ENCODE data around the gene MRPS9. TPM values are rescaled to one million over a fixed set of nuclear protein-coding genes. Genes with fewer than 3 reads are reported as not detected.
A peak's percentile ranks its signal among the peaks of the same experiment; 100 is the strongest.

Gene MRPS9
- total and polyA plus RNA-seq, 9 of the 15 experiments (the other 6 are each of a cell fraction or from before 2014, with no cell fraction given) = 46.2 to 143 (median 65.6) TPM

DNA sequence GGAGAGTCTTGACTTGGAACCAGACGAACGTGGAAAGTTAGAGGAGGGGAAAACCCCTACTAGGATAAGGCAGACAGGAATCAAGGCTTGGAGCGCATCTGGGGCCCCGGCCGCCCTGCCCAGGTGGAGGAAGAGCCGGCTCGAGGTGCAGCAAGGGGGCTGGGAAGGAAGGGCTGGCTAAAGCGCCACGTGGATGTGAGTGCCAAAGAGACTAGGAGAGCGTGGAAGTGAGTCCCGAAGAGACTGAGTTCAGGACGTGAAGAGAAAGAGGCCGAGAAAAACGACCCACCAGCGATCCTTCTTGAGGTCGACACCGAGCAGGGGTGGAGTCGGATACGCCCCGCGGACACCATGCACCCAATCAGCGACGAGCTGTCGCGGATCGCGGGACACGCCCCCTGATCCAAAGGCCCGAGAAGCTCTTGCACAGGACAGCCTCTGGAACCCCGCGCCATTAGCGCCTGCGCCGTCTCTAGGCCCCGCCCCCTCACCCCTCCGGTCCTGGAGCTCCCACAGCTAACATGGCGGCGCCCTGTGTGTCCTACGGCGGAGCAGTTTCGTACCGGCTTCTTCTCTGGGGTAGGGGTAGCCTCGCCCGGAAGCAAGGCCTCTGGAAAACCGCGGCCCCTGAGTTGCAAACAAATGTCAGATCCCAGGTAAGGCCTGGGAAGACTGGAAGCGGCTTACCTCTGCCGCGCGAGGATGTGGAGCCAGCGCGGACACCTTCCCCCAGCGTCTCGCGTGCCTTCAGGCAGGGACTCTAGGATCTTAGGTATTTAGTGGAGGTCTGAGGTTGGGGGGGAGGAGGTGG, at the start of gene MRPS9 (continued):
- TF ChIP-seq, protein P1, sequence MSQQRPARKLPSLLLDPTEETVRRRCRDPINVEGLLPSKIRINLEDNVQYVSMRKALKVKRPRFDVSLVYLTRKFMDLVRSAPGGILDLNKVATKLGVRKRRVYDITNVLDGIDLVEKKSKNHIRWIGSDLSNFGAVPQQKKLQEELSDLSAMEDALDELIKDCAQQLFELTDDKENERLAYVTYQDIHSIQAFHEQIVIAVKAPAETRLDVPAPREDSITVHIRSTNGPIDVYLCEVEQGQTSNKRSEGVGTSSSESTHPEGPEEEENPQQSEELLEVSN (IDR thresholded peaks at IDR 0.05; ENCODE audit: borderline replicate concordance in 1 of 2, extremely low read depth in 1 of 2, insufficient read depth in 1 of 2, insufficient read length in 1 of 2, low read depth in 1 of 2, low read length in 1 of 2, poor library complexity in 1 of 2, severe bottlenecking in 1 of 2) = no peak
- no peak for TF ChIP-seq E2F3 (CRISPR knock-in tag; IDR thresholded peaks at IDR 0.05)
- TF ChIP-seq POLR2B (IDR thresholded peaks at IDR 0.05; ENCODE audit: low read depth, partially characterized antibody) = peak; percentile 82
- TF ChIP-seq, protein P2, sequence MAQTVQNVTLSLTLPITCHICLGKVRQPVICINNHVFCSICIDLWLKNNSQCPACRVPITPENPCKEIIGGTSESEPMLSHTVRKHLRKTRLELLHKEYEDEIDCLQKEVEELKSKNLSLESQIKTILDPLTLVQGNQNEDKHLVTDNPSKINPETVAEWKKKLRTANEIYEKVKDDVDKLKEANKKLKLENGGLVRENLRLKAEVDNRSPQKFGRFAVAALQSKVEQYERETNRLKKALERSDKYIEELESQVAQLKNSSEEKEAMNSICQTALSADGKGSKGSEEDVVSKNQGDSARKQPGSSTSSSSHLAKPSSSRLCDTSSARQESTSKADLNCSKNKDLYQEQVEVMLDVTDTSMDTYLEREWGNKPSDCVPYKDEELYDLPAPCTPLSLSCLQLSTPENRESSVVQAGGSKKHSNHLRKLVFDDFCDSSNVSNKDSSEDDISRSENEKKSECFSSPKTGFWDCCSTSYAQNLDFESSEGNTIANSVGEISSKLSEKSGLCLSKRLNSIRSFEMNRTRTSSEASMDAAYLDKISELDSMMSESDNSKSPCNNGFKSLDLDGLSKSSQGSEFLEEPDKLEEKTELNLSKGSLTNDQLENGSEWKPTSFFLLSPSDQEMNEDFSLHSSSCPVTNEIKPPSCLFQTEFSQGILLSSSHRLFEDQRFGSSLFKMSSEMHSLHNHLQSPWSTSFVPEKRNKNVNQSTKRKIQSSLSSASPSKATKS (CRISPR knock-in tag; IDR thresholded peaks at IDR 0.05) = no peak
- TF ChIP-seq, protein P3, sequence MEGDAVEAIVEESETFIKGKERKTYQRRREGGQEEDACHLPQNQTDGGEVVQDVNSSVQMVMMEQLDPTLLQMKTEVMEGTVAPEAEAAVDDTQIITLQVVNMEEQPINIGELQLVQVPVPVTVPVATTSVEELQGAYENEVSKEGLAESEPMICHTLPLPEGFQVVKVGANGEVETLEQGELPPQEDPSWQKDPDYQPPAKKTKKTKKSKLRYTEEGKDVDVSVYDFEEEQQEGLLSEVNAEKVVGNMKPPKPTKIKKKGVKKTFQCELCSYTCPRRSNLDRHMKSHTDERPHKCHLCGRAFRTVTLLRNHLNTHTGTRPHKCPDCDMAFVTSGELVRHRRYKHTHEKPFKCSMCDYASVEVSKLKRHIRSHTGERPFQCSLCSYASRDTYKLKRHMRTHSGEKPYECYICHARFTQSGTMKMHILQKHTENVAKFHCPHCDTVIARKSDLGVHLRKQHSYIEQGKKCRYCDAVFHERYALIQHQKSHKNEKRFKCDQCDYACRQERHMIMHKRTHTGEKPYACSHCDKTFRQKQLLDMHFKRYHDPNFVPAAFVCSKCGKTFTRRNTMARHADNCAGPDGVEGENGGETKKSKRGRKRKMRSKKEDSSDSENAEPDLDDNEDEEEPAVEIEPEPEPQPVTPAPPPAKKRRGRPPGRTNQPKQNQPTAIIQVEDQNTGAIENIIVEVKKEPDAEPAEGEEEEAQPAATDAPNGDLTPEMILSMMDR (IDR thresholded peaks at IDR 0.05 in 2 of 3, conservative IDR thresholded peaks at IDR 0.05 in 1 of 3; ENCODE audit: insufficient read depth in 2 of 3, low read depth in 1 of 3, low read length in 3 of 3) = no peak
- no peak for TF ChIP-seq ETV5 (CRISPR knock-in tag; IDR thresholded peaks at IDR 0.05; ENCODE audit: low read depth)
- TF ChIP-seq ARNT (IDR thresholded peaks at IDR 0.05) = no peak
- no peak for TF ChIP-seq HNRNPK (IDR thresholded peaks at IDR 0.05; ENCODE audit: low read depth, low read length, poor library complexity, severe bottlenecking)
- TF ChIP-seq CREBBP (IDR thresholded peaks at IDR 0.05; ENCODE audit: low read depth, low read length) = no peak
- TF ChIP-seq TAF9B (IDR thresholded peaks at IDR 0.05; ENCODE audit: partially characterized antibody) = peak; percentile 77
- TF ChIP-seq RBM34 (IDR thresholded peaks at IDR 0.05; ENCODE audit: borderline replicate concordance, insufficient read depth, low read length) = no peak
- TF ChIP-seq, protein P4, sequence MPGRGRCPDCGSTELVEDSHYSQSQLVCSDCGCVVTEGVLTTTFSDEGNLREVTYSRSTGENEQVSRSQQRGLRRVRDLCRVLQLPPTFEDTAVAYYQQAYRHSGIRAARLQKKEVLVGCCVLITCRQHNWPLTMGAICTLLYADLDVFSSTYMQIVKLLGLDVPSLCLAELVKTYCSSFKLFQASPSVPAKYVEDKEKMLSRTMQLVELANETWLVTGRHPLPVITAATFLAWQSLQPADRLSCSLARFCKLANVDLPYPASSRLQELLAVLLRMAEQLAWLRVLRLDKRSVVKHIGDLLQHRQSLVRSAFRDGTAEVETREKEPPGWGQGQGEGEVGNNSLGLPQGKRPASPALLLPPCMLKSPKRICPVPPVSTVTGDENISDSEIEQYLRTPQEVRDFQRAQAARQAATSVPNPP (IDR thresholded peaks at IDR 0.05; ENCODE audit: borderline replicate concordance, insufficient read depth, insufficient read length) = no peak
- TF ChIP-seq NFRKB (IDR thresholded peaks at IDR 0.05; ENCODE audit: low read depth) = peak; percentile 83
- no peak for TF ChIP-seq KLF13 (tag; IDR thresholded peaks at IDR 0.05; ENCODE audit: borderline replicate concordance, low read depth)
- TF ChIP-seq BHLHE40 (IDR thresholded peaks at IDR 0.05; ENCODE audit: low read length) = no peak
- peak; percentile 62; the same call in 1 of the 2 replicates for TF ChIP-seq CHD2 (IDR thresholded peaks at IDR 0.05; ENCODE audit: low read depth, low read length)
- TF ChIP-seq ZBED1 (IDR thresholded peaks at IDR 0.05) = no peak
- TF ChIP-seq, protein P5, sequence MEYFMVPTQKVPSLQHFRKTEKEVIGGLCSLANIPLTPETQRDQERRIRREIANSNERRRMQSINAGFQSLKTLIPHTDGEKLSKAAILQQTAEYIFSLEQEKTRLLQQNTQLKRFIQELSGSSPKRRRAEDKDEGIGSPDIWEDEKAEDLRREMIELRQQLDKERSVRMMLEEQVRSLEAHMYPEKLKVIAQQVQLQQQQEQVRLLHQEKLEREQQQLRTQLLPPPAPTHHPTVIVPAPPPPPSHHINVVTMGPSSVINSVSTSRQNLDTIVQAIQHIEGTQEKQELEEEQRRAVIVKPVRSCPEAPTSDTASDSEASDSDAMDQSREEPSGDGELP (CRISPR knock-in tag; IDR thresholded peaks at IDR 0.05; ENCODE audit: borderline replicate concordance) = peak; percentile 42; the same call in 1 of the 2 replicates
- TF ChIP-seq PHB (CRISPR knock-in tag; IDR thresholded peaks at IDR 0.05) = no peak

Data from K562 (cell line).